H9 (cell line): ENCODE data around the gene SLC25A48. TPM values are rescaled to one million over a fixed set of nuclear protein-coding genes. Genes with fewer than 3 reads are reported as not detected.
"Not testable (repeated sequence)": the region's sequence is repeated elsewhere in the genome, so short reads cannot be mapped to it uniquely, and the experiment has no call there.

Experiments used
- DNase-seq: peaks from one replicate; pipeline ENCODE4 v3.0.0-alpha.2; 2017
- H2AFZ ChIP-seq: one replicate; pipeline ENCODE4 v1.6.1; 2013; ENCODE audit warnings: mild to moderate bottlenecking, low read length, control low read depth, moderate library complexity
- H2AK5ac ChIP-seq: 2 replicates; pipeline ENCODE4 v1.6.1; 2013; ENCODE audit warnings: low read length, control low read depth, mixed read lengths; ENCODE audit not compliant: insufficient read length
- H2BK120ac ChIP-seq: one replicate; pipeline ENCODE4 v1.6.1; 2013; ENCODE audit warnings: low read depth, mild to moderate bottlenecking, low read length, control low read depth, inconsistent platforms; ENCODE audit not compliant: poor library complexity, severe bottlenecking
- H2BK12ac ChIP-seq: 2 replicates; pipeline ENCODE4 v1.6.1; 2013; ENCODE audit warnings: low read length, control low read depth, mixed read lengths, low read depth; ENCODE audit not compliant: insufficient read length
- H2BK15ac ChIP-seq: 2 replicates; pipeline ENCODE4 v1.6.1; 2013; ENCODE audit warnings: low read depth, low read length, control low read depth
- H2BK20ac ChIP-seq: one replicate; pipeline ENCODE4 v1.6.1; 2013; ENCODE audit warnings: low read depth, mild to moderate bottlenecking, low read length, control low read depth, inconsistent platforms; ENCODE audit not compliant: poor library complexity, severe bottlenecking
- H2BK5ac ChIP-seq: 2 replicates; pipeline ENCODE4 v1.6.1; 2013; ENCODE audit warnings: low read length, control low read depth, mixed read lengths; ENCODE audit not compliant: insufficient read length
- H3K14ac ChIP-seq: 2 replicates; pipeline ENCODE4 v1.6.1; 2013; ENCODE audit warnings: low read length, control low read depth; ENCODE audit not compliant: insufficient read depth
- H3K18ac ChIP-seq: 2 replicates; pipeline ENCODE4 v1.6.1; 2013; ENCODE audit warnings: low read depth, mild to moderate bottlenecking, mixed read lengths, low read length, control low read depth; ENCODE audit not compliant: insufficient read length
- H3K23ac ChIP-seq: 2 replicates; pipeline ENCODE4 v1.6.1; 2013; ENCODE audit warnings: low read length, control low read depth, mixed read lengths, low read depth; ENCODE audit not compliant: insufficient read length
- H3K23me2 ChIP-seq: 2 replicates; pipeline ENCODE4 v1.6.1; 2013; ENCODE audit warnings: low read depth, mild to moderate bottlenecking, mixed read lengths, low read length, control low read depth; ENCODE audit not compliant: insufficient read length, poor library complexity, severe bottlenecking
- H3K27ac ChIP-seq: 2 replicates; pipeline ENCODE4 v1.5.1; 2013; ENCODE audit warnings: low read length, control low read depth, mixed read lengths, low read depth; ENCODE audit not compliant: insufficient read length
- H3K27me3 ChIP-seq: 2 replicates; pipeline ENCODE4 v1.6.1; 2013; ENCODE audit warnings: low read length, control low read depth, inconsistent platforms; ENCODE audit not compliant: insufficient read depth
- H3K4ac ChIP-seq: 2 replicates; pipeline ENCODE4 v1.6.1; 2013; ENCODE audit warnings: low read depth, mild to moderate bottlenecking, control low read depth, inconsistent platforms, low read length, moderate library complexity
- H3K4me1 ChIP-seq: 2 replicates; pipeline ENCODE4 v1.6.1; 2013; ENCODE audit warnings: low read length, control low read depth, inconsistent platforms; ENCODE audit not compliant: insufficient read depth
- H3K4me2 ChIP-seq: 2 replicates; pipeline ENCODE4 v1.6.1; 2013; ENCODE audit warnings: low read length, control low read depth, mixed read lengths; ENCODE audit not compliant: insufficient read length, insufficient read depth
- H3K56ac ChIP-seq: 2 replicates; pipeline ENCODE4 v1.6.1; 2013; ENCODE audit warnings: low read depth, mild to moderate bottlenecking, mixed read lengths, low read length, control low read depth; ENCODE audit not compliant: insufficient read length
- H3K79me1 ChIP-seq: 2 replicates; pipeline ENCODE4 v1.6.1; 2013; ENCODE audit warnings: low read depth, mild to moderate bottlenecking, moderate library complexity, low read length, control low read depth, inconsistent platforms; ENCODE audit not compliant: insufficient read depth, poor library complexity, severe bottlenecking
- H3K79me2 ChIP-seq: 2 replicates; pipeline ENCODE4 v1.6.1; 2013; ENCODE audit warnings: low read length, control low read depth, inconsistent platforms; ENCODE audit not compliant: insufficient read depth
- H3K9ac ChIP-seq: 2 replicates; pipeline ENCODE4 v1.6.1; 2013; ENCODE audit warnings: low read length, control low read depth, mixed read lengths; ENCODE audit not compliant: insufficient read length; ENCODE audit errors: extremely low read depth
- H3K9me3 ChIP-seq: one replicate; pipeline ENCODE4 v1.6.1; 2013; ENCODE audit warnings: low read depth, low read length, inconsistent platforms; ENCODE audit not compliant: control insufficient read depth
- H3T11ph ChIP-seq: one replicate; pipeline ENCODE4 v1.6.1; 2013; ENCODE audit warnings: mild to moderate bottlenecking, low read length, control low read depth, inconsistent platforms
- H4K20me1 ChIP-seq: one replicate; pipeline ENCODE4 v1.6.1; 2013; ENCODE audit not compliant: control insufficient read depth, insufficient read length, insufficient read depth
- H4K5ac ChIP-seq: 2 replicates; pipeline ENCODE4 v1.6.1; 2013; ENCODE audit warnings: low read depth, mild to moderate bottlenecking, mixed read lengths, low read length, control low read depth; ENCODE audit not compliant: insufficient read length
- H4K8ac ChIP-seq: replicated peaks from 2 replicates; pipeline ENCODE4 v1.6.1; 2013; ENCODE audit warnings: low read length, control low read depth, mixed read lengths, low read depth; ENCODE audit not compliant: insufficient read length
- H4K91ac ChIP-seq: 2 replicates; pipeline ENCODE4 v1.6.1; 2013; ENCODE audit warnings: low read depth, mild to moderate bottlenecking, moderate library complexity, mixed read lengths, low read length, control low read depth; ENCODE audit not compliant: insufficient read length
- H3K27ac Mint-ChIP-seq, 3 experiments: 2 replicates in 2 of 3; 3 replicates in 1 of 3; pipeline ENCODE4 v1.8.0; 2020 to 2021; ENCODE audit warnings: mixed read lengths in 3 of 3, mild to moderate bottlenecking in 1 of 3, moderate library complexity in 1 of 3
- H3K27me3 Mint-ChIP-seq: 2 replicates; pipeline ENCODE4 v1.8.0; 2021; ENCODE audit warnings: low read depth, mild to moderate bottlenecking, moderate library complexity, mixed read lengths
- H3K36me3 Mint-ChIP-seq, 3 experiments: 2 replicates in 2 of 3; 3 replicates in 1 of 3; pipeline ENCODE4 v1.8.0; 2020 to 2021; ENCODE audit warnings: low read depth in 3 of 3, mixed read lengths in 3 of 3; ENCODE audit not compliant: insufficient read depth in 1 of 3
- H3K4me1 Mint-ChIP-seq, 2 experiments: 2 replicates each; pipeline ENCODE4 v1.8.0; 2020; ENCODE audit warnings: mixed read lengths in 2 of 2
- H3K4me3 Mint-ChIP-seq, 2 experiments: 2 replicates in 1 of 2; 3 replicates in 1 of 2; pipeline ENCODE4 v1.8.0; 2020 to 2021; ENCODE audit warnings: mild to moderate bottlenecking in 2 of 2, mixed read lengths in 2 of 2, moderate library complexity in 1 of 2
- H3K9me3 Mint-ChIP-seq, 2 experiments: 2 replicates in 1 of 2; 3 replicates in 1 of 2; pipeline ENCODE4 v1.8.0; 2020; ENCODE audit warnings: mild to moderate bottlenecking in 2 of 2, mixed read lengths in 2 of 2, moderate library complexity in 1 of 2
- WGBS: extraction: QIAGEN DNeasy Blood & Tissue Kit; methylation state at CpG from one replicate; pipeline ENCODE4 v1.1.7; 2013; ENCODE audit warnings: missing lambda C conversion rate, low lambda C conversion rate, mixed read lengths; ENCODE audit not compliant: insufficient read length; ENCODE audit errors: extremely low coverage; 5-methylcytosine and 5-hydroxymethylcytosine counted together
- total RNA-seq: library from RNA; stranded (reverse); gene quantifications from 2 replicates; pipeline ENCODE4 v1.2.1, GENCODE V29; 2021
- TF ChIP-seq, protein P1 (sequence below): fragments of 200-600 bp; sonication (generic); conservative IDR thresholded peaks from 3 replicates; pipeline ENCODE4 v1.8.0; 2021; ENCODE audit warnings: antibody characterized with exemption, mild to moderate bottlenecking

The SLC25A48 gene
- total RNA-seq, 1 experiment from 2014 or later, result 0.66 TPM

DNA sequence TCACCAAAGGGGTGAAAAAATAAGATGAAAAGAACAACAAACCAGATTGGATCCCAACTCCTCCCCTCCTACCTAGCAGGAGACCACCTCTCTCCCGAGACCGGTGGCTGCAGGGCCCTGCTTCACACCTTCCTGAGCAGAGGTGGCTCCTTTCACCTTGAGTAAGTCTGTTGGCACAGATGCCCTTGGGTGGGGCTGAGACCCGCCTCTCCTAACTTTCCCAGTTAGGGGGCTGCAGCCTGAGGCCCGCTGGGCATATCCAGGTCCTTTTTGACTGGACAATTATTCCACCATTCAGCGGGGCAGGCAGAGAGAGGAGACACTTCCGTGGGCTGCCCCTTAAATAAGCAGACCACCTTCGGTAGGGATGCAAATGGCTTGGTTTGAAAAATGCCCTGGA lies 1.3 kb downstream of the SLC25A48 start:
- Histone ChIP-seq H3K9ac (no peak overlapping the region), H3K4me1 (no peaks in the 10 kb centered on the region; the same call in 1 of the 2 replicates), H4K20me1 (no peaks in the 10 kb centered on the region), H3T11ph (no peak overlapping the region), H3K27me3 (peaks cover 10% of the 10 kb centered on the region; the same call in 1 of the 2 replicates), H4K91ac (no peak overlapping the region), H3K27ac (no peak overlapping the region), H2AK5ac (no peak overlapping the region), H3K9me3 (no peaks in the 10 kb centered on the region), H3K14ac (no peak overlapping the region; the same call in 1 of the 2 replicates), H2BK12ac (no peak overlapping the region), H2BK5ac (no peak overlapping the region), H2BK20ac (no peak overlapping the region), H3K56ac (no peak overlapping the region), H3K4ac (no peak overlapping the region), H2BK15ac (no peak overlapping the region), H3K4me2 (no peak overlapping the region), H4K8ac (no peak overlapping the region), H3K18ac (no peak overlapping the region), H3K23ac (no peak overlapping the region), H3K79me2 (no peaks in the 10 kb centered on the region), H4K5ac (no peak overlapping the region), H2BK120ac (no peak overlapping the region), H3K23me2 (peaks cover 8% of the 10 kb centered on the region), H2AFZ (no peak overlapping the region), H3K79me1 (no peaks in the 10 kb centered on the region)
- no peak for DNase-seq
- no peak overlapping the region for H3K4me3 Mint-ChIP-seq
- TF ChIP-seq, protein P1, sequence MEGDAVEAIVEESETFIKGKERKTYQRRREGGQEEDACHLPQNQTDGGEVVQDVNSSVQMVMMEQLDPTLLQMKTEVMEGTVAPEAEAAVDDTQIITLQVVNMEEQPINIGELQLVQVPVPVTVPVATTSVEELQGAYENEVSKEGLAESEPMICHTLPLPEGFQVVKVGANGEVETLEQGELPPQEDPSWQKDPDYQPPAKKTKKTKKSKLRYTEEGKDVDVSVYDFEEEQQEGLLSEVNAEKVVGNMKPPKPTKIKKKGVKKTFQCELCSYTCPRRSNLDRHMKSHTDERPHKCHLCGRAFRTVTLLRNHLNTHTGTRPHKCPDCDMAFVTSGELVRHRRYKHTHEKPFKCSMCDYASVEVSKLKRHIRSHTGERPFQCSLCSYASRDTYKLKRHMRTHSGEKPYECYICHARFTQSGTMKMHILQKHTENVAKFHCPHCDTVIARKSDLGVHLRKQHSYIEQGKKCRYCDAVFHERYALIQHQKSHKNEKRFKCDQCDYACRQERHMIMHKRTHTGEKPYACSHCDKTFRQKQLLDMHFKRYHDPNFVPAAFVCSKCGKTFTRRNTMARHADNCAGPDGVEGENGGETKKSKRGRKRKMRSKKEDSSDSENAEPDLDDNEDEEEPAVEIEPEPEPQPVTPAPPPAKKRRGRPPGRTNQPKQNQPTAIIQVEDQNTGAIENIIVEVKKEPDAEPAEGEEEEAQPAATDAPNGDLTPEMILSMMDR, result no peak
- H3K36me3 Mint-ChIP-seq, result peaks cover 6 to 15% (median 11%) of the 10 kb centered on the region in 3 experiments
- no peak overlapping the region for H3K27ac Mint-ChIP-seq
- H3K4me1 Mint-ChIP-seq, result peaks cover 4 to 5% of the 10 kb centered on the region in 2 experiments; a peak in 3 of 4 replicates
- peaks cover 90% of the 10 kb centered on the region for H3K27me3 Mint-ChIP-seq
- H3K9me3 Mint-ChIP-seq, result peaks cover 24% of the 10 kb centered on the region in 2 experiments
- no CpG with 5 or more reads among the region's 7 CpGs for WGBS

DNA sequence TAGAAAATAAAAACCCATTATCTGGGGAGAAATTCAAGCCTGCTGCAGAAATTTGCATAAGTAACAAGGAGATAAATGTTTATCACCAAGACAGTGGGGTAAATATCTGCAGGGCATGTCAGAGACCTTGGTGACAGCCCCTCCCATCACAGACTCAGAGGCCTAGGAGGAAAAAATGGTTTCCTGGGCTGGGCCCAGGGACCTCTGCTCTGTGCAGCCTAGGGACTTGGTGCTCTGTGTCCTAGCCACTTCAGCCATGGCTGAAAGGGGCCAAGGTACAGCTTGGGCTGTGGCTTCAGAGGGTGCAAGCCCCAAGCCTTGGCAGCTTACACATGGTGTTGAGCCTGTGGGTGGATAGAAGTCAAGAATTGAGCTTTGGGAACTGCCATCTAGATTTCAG lies 3.9 kb downstream of the SLC25A48 start:
- H2BK20ac ChIP-seq, H3K79me2 ChIP-seq, H4K91ac ChIP-seq, H2BK5ac ChIP-seq, H3K18ac ChIP-seq, H3K27ac ChIP-seq, H4K8ac ChIP-seq, H3K27ac Mint-ChIP-seq, H2BK15ac ChIP-seq, H3K4me2 ChIP-seq, H4K20me1 ChIP-seq, H3K4me1 Mint-ChIP-seq, DNase-seq, H3K23ac ChIP-seq, H4K5ac ChIP-seq, H2BK12ac ChIP-seq, H3K4ac ChIP-seq, H3K79me1 ChIP-seq, H3T11ph ChIP-seq, H3K14ac ChIP-seq, H2AK5ac ChIP-seq, H3K9me3 ChIP-seq, H3K56ac ChIP-seq, H3K27me3 ChIP-seq, H3K4me3 Mint-ChIP-seq, H3K9ac ChIP-seq, H3K4me1 ChIP-seq, H3K23me2 ChIP-seq, H2AFZ ChIP-seq, H2BK120ac ChIP-seq: not testable (repeated sequence)
- H3K27me3 Mint-ChIP-seq, result peaks cover 81% of the 10 kb centered on the region
- peaks cover 6 to 15% (median 11%) of the 10 kb centered on the region in 3 experiments for H3K36me3 Mint-ChIP-seq
- H3K9me3 Mint-ChIP-seq, result peaks cover 24% of the 10 kb centered on the region in 2 experiments
